Small intestine (tissue), 7 donors: ENCODE results near the gene CD55. TPM values are rescaled to one million over a fixed set of nuclear protein-coding genes. Genes with fewer than 3 reads are reported as not detected.

ENCODE experiments used
- DNase-seq, 2 donors: peaks; one replicate each; pipeline versions ENCODE4 v3.0.0 to v3.0.0-alpha.2; 2013
- FAIRE-seq: peaks from 2 replicates; lab custom pipeline; 2012; peaks lifted over from hg19 to GRCh38; lab: Jason Lieb, UNC
- H3K27ac ChIP-seq, 3 donors: one replicate each; pipeline ENCODE4 v1.5.1; 2013; ENCODE audit warnings: low read length in 2 of 3, mild to moderate bottlenecking in 2 of 3, control low read depth in 1 of 3, inconsistent platforms in 1 of 3, low read depth in 1 of 3, moderate library complexity in 1 of 3
- H3K27me3 ChIP-seq, 3 donors: one replicate each; pipeline ENCODE4 v1.6.1; 2013; ENCODE audit warnings: low read length in 3 of 3, inconsistent platforms in 1 of 3; ENCODE audit not compliant: control insufficient read depth in 3 of 3, insufficient read depth in 3 of 3
- H3K36me3 ChIP-seq, 3 donors: one replicate each; pipeline ENCODE4 v1.6.1; 2013; ENCODE audit warnings: low read length in 3 of 3, inconsistent platforms in 1 of 3, low read depth in 1 of 3, mild to moderate bottlenecking in 1 of 3, moderate library complexity in 1 of 3; ENCODE audit not compliant: control insufficient read depth in 3 of 3, insufficient read depth in 2 of 3
- H3K4me1 ChIP-seq, 3 donors: one replicate each; pipeline ENCODE4 v1.6.1; 2013; ENCODE audit warnings: low read length in 2 of 3, inconsistent platforms in 1 of 3, low read depth in 1 of 3, mild to moderate bottlenecking in 1 of 3, moderate library complexity in 1 of 3; ENCODE audit not compliant: control insufficient read depth in 3 of 3, insufficient read depth in 2 of 3
- H3K4me3 ChIP-seq, 3 donors: one replicate each; pipeline ENCODE4 v1.5.1; 2013; ENCODE audit warnings: low read length in 3 of 3, control low read depth in 1 of 3, inconsistent platforms in 1 of 3, low read depth in 1 of 3, mild to moderate bottlenecking in 1 of 3, moderate library complexity in 1 of 3
- H3K9me3 ChIP-seq, 2 donors: one replicate each; pipeline ENCODE4 v1.6.1; 2013; ENCODE audit warnings: low read depth in 1 of 2, low read length in 1 of 2; ENCODE audit not compliant: control insufficient read depth in 2 of 2, insufficient read depth in 1 of 2
- WGBS, 3 donors: extraction: QIAGEN DNeasy Blood & Tissue Kit; methylation state at CpG; one replicate each; pipeline ENCODE4 v1.1.7; 2013; 5-methylcytosine and 5-hydroxymethylcytosine counted together
- polyA plus RNA-seq, 4 donors: library from polyadenylated mRNA; stranded (reverse) in 3 of 4; unstranded in 1 of 4; fragments of 200-250 nt in 3 of 4; fragments of 120-200 nt in 1 of 4; gene quantifications; one replicate each; pipeline versions ENCODE4 v1.2.1 to v1.2.3, GENCODE V29; 2013
- donor health status: healthy with polysubstance abuse.
- donor health status: control.
- donor health status: control.
- donor health status: Bipolar disorder and iron deficiency.
- donor health status: healthy.

Gene CD55
- polyA plus RNA-seq, 4 donors: 19.7 to 60.2 (median 38.4) TPM

DNA sequence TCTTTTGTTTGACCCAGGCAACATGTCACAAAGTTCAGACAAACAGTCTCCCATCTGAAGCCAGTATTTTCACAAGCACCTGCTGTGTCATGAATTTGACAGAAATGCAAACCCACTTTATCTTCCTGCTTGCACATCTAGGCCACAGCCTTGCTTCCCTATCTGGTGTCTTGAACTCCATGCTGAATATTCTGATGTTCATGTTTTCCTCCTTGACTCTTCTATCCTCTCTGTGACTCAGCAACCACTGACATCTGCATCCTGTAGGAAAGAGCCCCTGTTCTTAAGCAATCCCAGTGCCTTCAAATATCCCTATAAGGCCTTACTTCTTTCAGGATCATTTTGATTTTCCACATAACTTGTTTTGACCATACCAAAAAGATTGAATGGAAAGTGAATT is 6.5 kb downstream of the CD55 start:
- Histone ChIP-seq H3K4me1 (peaks cover 0 to 4% (median 0%) of the 10 kb centered on the region in 3 donors), H3K27me3 (no peaks in the 10 kb centered on the region), H3K4me3 (no peak overlapping the region), H3K27ac (no peak overlapping the region), H3K36me3 (peaks cover 6 to 28% (median 12%) of the 10 kb centered on the region in 3 donors), H3K9me3 (peaks cover 0 to 1% of the 10 kb centered on the region in 2 donors)
- no peak for DNase-seq
- no peak for FAIRE-seq

DNA sequence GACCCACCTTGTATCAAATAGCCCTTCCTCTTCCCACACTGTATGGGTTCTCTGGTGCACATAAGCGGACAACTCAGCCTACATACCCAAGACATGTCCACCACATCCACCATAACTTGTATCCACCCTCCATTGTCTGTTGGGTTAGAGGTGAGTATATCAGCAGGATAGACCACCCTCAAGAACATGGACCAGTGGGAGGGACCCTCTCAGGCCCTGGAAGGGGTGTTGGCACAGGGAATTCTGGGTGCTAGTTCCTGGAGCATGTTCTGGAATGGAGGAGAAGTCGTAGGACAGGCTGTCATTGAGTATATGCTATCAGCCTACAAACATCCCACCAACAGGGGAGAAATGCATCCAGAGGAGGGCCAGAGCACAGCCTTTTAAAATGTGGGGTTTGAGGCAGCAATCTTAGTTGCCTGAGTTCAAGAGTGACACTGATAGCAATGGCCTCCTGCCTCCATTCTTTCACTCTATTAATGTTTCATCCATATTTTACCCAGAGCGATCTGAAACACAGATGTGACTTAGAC is 7.5 kb downstream of the CD55 start:
- WGBS, 3 donors: 96 to 97% (median 97%) methylated on average over 3 of the region's 3 CpGs
- no peak for DNase-seq
- H3K4me1 ChIP-seq: peaks cover 0 to 4% (median 0%) of the 10 kb centered on the region in 3 donors
- H3K27ac ChIP-seq: no peak overlapping the region
- H3K4me3 ChIP-seq: no peak overlapping the region
- no peak for FAIRE-seq
- no peaks in the 10 kb centered on the region for H3K27me3 ChIP-seq
- peaks cover 0 to 4% of the 10 kb centered on the region in 2 donors for H3K9me3 ChIP-seq
- peaks cover 6 to 27% (median 12%) of the 10 kb centered on the region in 3 donors for H3K36me3 ChIP-seq

GRCh38 chr1:207329469-207329868 is 8.0 kb downstream of the CD55 start:
- DNase-seq: no peak
- no peak for FAIRE-seq
- no peak overlapping the region for H3K4me3 ChIP-seq
- no peaks in the 10 kb centered on the region for H3K27me3 ChIP-seq
- no peak overlapping the region for H3K27ac ChIP-seq
- peaks cover 6 to 27% (median 12%) of the 10 kb centered on the region in 3 donors for H3K36me3 ChIP-seq
- peaks cover 0 to 4% (median 0%) of the 10 kb centered on the region in 3 donors for H3K4me1 ChIP-seq
- WGBS, 3 donors: 97 to 100% (median 99%) methylated on average over 3 of the region's 3 CpGs
- peaks cover 0 to 4% of the 10 kb centered on the region in 2 donors for H3K9me3 ChIP-seq

DNA sequence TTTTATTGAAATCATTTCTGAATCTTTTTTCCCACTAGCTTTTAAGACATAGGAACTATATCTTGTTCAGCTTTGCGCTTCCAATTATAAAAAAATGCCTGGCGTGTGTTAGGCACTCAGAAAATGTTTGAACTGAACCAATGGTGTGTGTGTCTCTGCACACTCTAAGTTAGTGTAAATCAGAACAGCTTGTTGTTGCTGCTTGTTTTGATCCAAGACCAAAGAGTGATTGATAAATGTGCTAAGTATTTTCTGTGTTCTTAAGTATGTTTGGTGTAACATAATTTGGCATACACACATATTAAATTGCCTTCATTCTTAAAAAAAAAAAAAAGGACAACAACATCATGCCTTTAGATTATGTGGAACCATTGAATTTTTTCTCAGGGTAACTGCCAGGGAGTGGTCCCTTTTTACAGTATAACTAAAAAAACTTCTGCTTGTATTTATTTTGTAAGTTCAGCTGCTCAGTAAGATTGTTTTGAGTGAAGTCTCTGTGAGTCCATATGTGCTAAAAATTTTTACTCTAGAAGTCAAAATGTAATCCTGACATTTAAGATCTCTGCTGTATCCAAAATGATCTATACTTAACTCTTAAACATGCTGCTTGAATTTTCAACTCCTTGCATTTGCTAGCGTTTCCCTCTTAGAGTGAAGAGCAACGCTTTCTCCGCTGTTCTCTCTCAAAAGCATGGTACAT is 8.7 kb downstream of the CD55 start:
- Histone ChIP-seq H3K27me3 (no peaks in the 10 kb centered on the region), H3K36me3 (peaks cover 6 to 27% (median 9%) of the 10 kb centered on the region in 3 donors)
- no peak for FAIRE-seq

GRCh38 chr1:207331354-207332313 is 10.2 kb downstream of the CD55 start:
- DNase-seq: no peak
- no peak overlapping the region for H3K4me3 ChIP-seq
- H3K4me1 ChIP-seq: peaks cover 0 to 4% (median 0%) of the 10 kb centered on the region in 3 donors
- 72 to 87% (median 85%) methylated on average over 4 of the region's 4 CpGs for WGBS, 3 donors
- peaks cover 8 to 27% (median 9%) of the 10 kb centered on the region in 3 donors for H3K36me3 ChIP-seq
- no peak overlapping the region for H3K27ac ChIP-seq
- FAIRE-seq: peak; percentile 47
- peaks cover 0 to 4% of the 10 kb centered on the region in 2 donors for H3K9me3 ChIP-seq
- no peaks in the 10 kb centered on the region for H3K27me3 ChIP-seq

More for the DNA sequence above, 8.7 kb downstream of the CD55 start:
- DNase-seq: no peak
- Histone ChIP-seq H3K9me3 (peaks cover 0 to 4% of the 10 kb centered on the region in 2 donors), H3K4me3 (no peak overlapping the region), H3K27ac (no peak overlapping the region), H3K4me1 (peaks cover 0 to 4% (median 0%) of the 10 kb centered on the region in 3 donors)
- 78 to 79% (median 79%) methylated on average over 5 of the region's 5 CpGs for WGBS, 3 donors

DNA sequence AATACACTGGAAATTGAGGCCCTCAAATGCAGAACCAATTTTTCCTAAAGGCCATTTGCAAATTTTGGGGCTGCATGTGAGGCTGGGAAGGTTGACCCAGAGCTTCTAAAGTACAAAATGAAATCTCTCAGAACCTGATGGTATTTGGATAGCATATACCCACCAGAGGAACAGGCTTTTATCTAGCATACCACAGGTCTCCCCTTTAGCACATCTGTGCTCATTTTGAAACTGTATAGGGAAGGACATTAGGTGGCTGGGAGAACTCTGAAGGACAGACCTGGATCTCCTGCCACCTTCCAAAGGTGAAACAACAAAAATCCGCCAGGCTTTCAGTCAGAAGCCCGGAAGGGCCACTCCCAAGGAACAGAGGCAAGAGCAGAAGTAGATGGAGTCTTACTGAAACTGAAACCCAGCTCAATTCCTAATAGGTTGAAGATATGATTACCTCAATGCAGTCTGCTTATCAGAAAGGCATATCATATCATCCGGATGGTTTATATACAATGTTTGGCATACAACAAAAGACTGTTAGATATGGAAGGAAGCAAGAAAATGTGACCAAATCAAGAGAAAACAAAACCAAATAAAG is 11.6 kb downstream of the CD55 start:
- WGBS, 3 donors: 56 to 71% (median 64%) methylated on average over 3 of the region's 3 CpGs
- Histone ChIP-seq H3K27ac (no peak overlapping the region), H3K4me1 (peaks cover 0 to 4% (median 0%) of the 10 kb centered on the region in 3 donors), H3K27me3 (no peaks in the 10 kb centered on the region), H3K4me3 (no peak overlapping the region), H3K9me3 (peaks cover 0 to 4% of the 10 kb centered on the region in 2 donors), H3K36me3 (peaks cover 7 to 23% (median 11%) of the 10 kb centered on the region in 3 donors)
- DNase-seq: peak in 1 of 2 donors; percentile 24
- no peak for FAIRE-seq

DNA sequence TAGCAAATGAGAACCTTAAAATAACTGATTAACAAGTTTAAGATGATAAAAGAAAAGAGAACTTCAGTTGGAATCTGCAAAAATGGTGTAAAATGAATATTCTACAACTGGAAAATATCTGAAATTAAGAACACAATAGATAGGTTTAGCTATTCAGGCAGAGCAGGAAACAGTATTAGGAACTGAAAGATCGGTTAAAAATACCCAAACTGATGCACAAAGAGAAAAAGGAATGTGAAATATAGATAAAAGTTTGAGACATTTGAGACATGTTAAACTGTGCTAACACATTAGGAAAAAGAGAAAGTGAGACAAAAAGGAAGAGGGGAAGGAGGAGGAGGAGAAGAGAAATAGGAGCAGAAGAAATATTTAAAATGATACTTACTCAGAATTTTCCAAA is 12.1 kb downstream of the CD55 start:
- Histone ChIP-seq H3K4me1 (peaks cover 0 to 4% (median 0%) of the 10 kb centered on the region in 3 donors), H3K27ac (no peak overlapping the region), H3K4me3 (no peak overlapping the region), H3K27me3 (no peaks in the 10 kb centered on the region), H3K36me3 (peaks cover 7 to 19% (median 11%) of the 10 kb centered on the region in 3 donors), H3K9me3 (peaks cover 0 to 4% of the 10 kb centered on the region in 2 donors)
- 88 to 100% (median 97%) methylated on average over 1 of the region's 1 CpG for whole genome bisulfite sequencing, 3 donors
- DNase-seq (no peak), FAIRE-seq (no peak)
